Hematopoietic multipotent progenitor cell treated with erythropoietin and hydrocortisone succinate and interleukin-3 and kit ligand, for 15 days (in vitro differentiated cells): ENCODE results near the gene SPATA3.
"Not testable (repeated sequence)": the region's sequence is repeated elsewhere in the genome, so short reads cannot be mapped to it uniquely, and the experiment has no call there.

Experiments used
- DNase-seq: peaks from one replicate; pipeline ENCODE4 v3.0.0-alpha.2; 2015; ENCODE audit warnings: low spot score

SPATA3 gene

GRCh38 chr2:230998882-230999281, 3.0 kb downstream of the SPATA3 start:
- DNase-seq = no peak

- DNase-seq = no peak
These were observed 3.6 kb downstream of the SPATA3 start for GRCh38 chr2:230999477-230999876.

- no peak for DNase-seq
These were observed 4.4 kb downstream of the SPATA3 start for GRCh38 chr2:231000211-231000904.

- no peak for DNase-seq
These were observed 5.1 kb downstream of the SPATA3 start for GRCh38 chr2:231001036-231001435.

GRCh38 chr2:231001921-231002320, 6.0 kb downstream of the SPATA3 start:
- DNase-seq = no peak

GRCh38 chr2:231002641-231003040, 6.7 kb downstream of the SPATA3 start:
- DNase-seq = no peak

GRCh38 chr2:231003186-231003585, 7.3 kb downstream of the SPATA3 start:
- no peak for DNase-seq

GRCh38 chr2:231004930-231005329, 9.0 kb downstream of the SPATA3 start:
- not testable (repeated sequence) for DNase-seq

GRCh38 chr2:231007286-231008098, 11.6 kb downstream of the SPATA3 start:
- no peak for DNase-seq

- DNase-seq = no peak
These were observed 12.2 kb downstream of the SPATA3 start for GRCh38 chr2:231008131-231008530.

GRCh38 chr2:231009236-231009919, 13.5 kb downstream of the SPATA3 start:
- no peak for DNase-seq

- no peak for DNase-seq
These were observed 14.3 kb downstream of the SPATA3 start for GRCh38 chr2:231010201-231010730.

GRCh38 chr2:231011526-231011925, 15.6 kb downstream of the SPATA3 start:
- no peak for DNase-seq

GRCh38 chr2:231012463-231012862, 16.5 kb downstream of the SPATA3 start:
- DNase-seq = no peak

GRCh38 chr2:231013820-231014219, 17.9 kb downstream of the SPATA3 start:
- DNase-seq = no peak

- DNase-seq = no peak
These were observed 19.6 kb downstream of the SPATA3 start for GRCh38 chr2:231015478-231015877.

GRCh38 chr2:231015926-231016325, 20.0 kb downstream of the SPATA3 start:
- DNase-seq = no peak

- no peak for DNase-seq
These were observed 20.8 kb downstream of the SPATA3 start for GRCh38 chr2:231016566-231017230.

GRCh38 chr2:231017231-231017598, 21.3 kb downstream of the SPATA3 start:
- no peak for DNase-seq

- DNase-seq = no peak
These were observed 22.3 kb downstream of the SPATA3 start for GRCh38 chr2:231018184-231018583.

GRCh38 chr2:231025059-231025458, 29.1 kb downstream of the SPATA3 start:
- not testable (repeated sequence) for DNase-seq

GRCh38 chr2:231028889-231029288, 33.0 kb downstream of the SPATA3 start:
- DNase-seq = no peak
